OCI-LY1 (cell line): ENCODE results near the gene DNAH17.

Experiments used
- H2AFZ ChIP-seq: fragments of 200-600 bp; sonication (generic), shearing (Covaris generic); 2 replicates; pipeline ENCODE4 v1.6.0; 2014; ENCODE audit warnings: antibody characterized with exemption, mild to moderate bottlenecking, low read length
- H3F3A ChIP-seq: fragments of 200-600 bp; sonication (generic), shearing (Covaris generic); 2 replicates; pipeline ENCODE4 v1.6.0; 2014; ENCODE audit warnings: mild to moderate bottlenecking, antibody characterized with exemption, low read length, moderate library complexity; ENCODE audit not compliant: insufficient read depth
- H3K27ac ChIP-seq: fragments of 200-600 bp; sonication (generic); 2 replicates; pipeline ENCODE4 v1.5.1; 2014; ENCODE audit warnings: low read length, mixed run types, mild to moderate bottlenecking, low read depth; ENCODE audit not compliant: poor library complexity, severe bottlenecking
- H3K27me3 ChIP-seq: fragments of 200-600 bp; sonication (generic); 2 replicates; pipeline ENCODE4 v1.6.0; 2014; ENCODE audit warnings: antibody characterized with exemption, mild to moderate bottlenecking, low read length, moderate library complexity; ENCODE audit not compliant: insufficient read depth
- H3K36me3 ChIP-seq: fragments of 200-600 bp; sonication (generic); 2 replicates; pipeline ENCODE4 v1.6.1; 2014; ENCODE audit warnings: mild to moderate bottlenecking, antibody characterized with exemption, low read length, moderate library complexity, mixed read lengths; ENCODE audit not compliant: insufficient read depth
- H3K4me1 ChIP-seq: fragments of 200-600 bp; sonication (generic); 2 replicates; pipeline ENCODE4 v1.5.1; 2014; ENCODE audit warnings: mild to moderate bottlenecking, low read length, moderate library complexity; ENCODE audit not compliant: insufficient read depth, severe bottlenecking
- H3K4me2 ChIP-seq: fragments of 200-600 bp; sonication (generic), shearing (Covaris generic); 2 replicates; pipeline ENCODE4 v1.6.1; 2014; ENCODE audit warnings: low read length
- H3K4me3 ChIP-seq: fragments of 200-600 bp; sonication (generic); 2 replicates; pipeline ENCODE4 v1.5.1; 2014; ENCODE audit warnings: low read length, low read depth, mild to moderate bottlenecking, mixed read lengths; ENCODE audit not compliant: poor library complexity, severe bottlenecking
- H3K79me2 ChIP-seq: fragments of 200-600 bp; shearing (Covaris generic); 2 replicates; pipeline ENCODE4 v1.6.1; 2016; ENCODE audit warnings: mixed run types, low read length, mixed read lengths; ENCODE audit not compliant: insufficient read depth
- H3K9ac ChIP-seq: fragments of 200-600 bp; sonication (generic), shearing (Covaris generic); 2 replicates; pipeline ENCODE4 v1.6.1; 2014; ENCODE audit warnings: mild to moderate bottlenecking, low read length, mixed read lengths
- H3K9me2 ChIP-seq: fragments of 200-600 bp; sonication (generic), shearing (Covaris generic); 2 replicates; pipeline ENCODE4 v1.6.1; 2014; ENCODE audit warnings: low read depth, mild to moderate bottlenecking, low read length, mixed read lengths
- H3K9me3 ChIP-seq: fragments of 200-600 bp; shearing (Covaris generic); 2 replicates; pipeline ENCODE4 v1.6.1; 2014; ENCODE audit warnings: low read length, mixed read lengths
- H4K20me1 ChIP-seq: fragments of 200-600 bp; sonication (generic), shearing (Covaris generic); 2 replicates; pipeline ENCODE4 v1.6.0; 2016; ENCODE audit warnings: mild to moderate bottlenecking, low read length; ENCODE audit not compliant: insufficient read depth
- EZH2 ChIP-seq: fragments of 200-600 bp; sonication (generic), shearing (Covaris generic); IDR thresholded peaks from 2 replicates; pipeline ENCODE4 v1.8.0; 2017; ENCODE audit warnings: borderline replicate concordance, mixed run types, mild to moderate bottlenecking, antibody characterized with exemption, low read length, moderate library complexity, mixed read lengths
- TF ChIP-seq, protein P1 (sequence below): fragments of 200-600 bp; sonication (generic), shearing (Covaris generic); IDR thresholded peaks from 2 replicates; pipeline ENCODE4 v1.5.1; 2017; ENCODE audit warnings: mild to moderate bottlenecking, antibody characterized with exemption, low read length, moderate library complexity, mixed read lengths

The DNAH17 gene

GRCh38 chr17:78493853-78494695, 83.1 kb downstream of the DNAH17 start:
- no peaks in the 10 kb centered on the region for H3K9me3 ChIP-seq
- H3K4me3 ChIP-seq: no peak overlapping the region
- H3K9ac ChIP-seq: no peak overlapping the region
- no peak overlapping the region for H2AFZ ChIP-seq
- no peaks in the 10 kb centered on the region for H3K79me2 ChIP-seq
- no peaks in the 10 kb centered on the region for H4K20me1 ChIP-seq
- no peaks in the 10 kb centered on the region for H3F3A ChIP-seq
- no peak overlapping the region for H3K4me2 ChIP-seq
- H3K4me1 ChIP-seq: no peaks in the 10 kb centered on the region
- H3K9me2 ChIP-seq: no peaks in the 10 kb centered on the region
- H3K27me3 ChIP-seq: 0 out of 2 replicates have a peak, but pooled peaks cover 5% of the 10 kb centered on the region
- no peak for TF ChIP-seq EZH2
- TF ChIP-seq, protein P1, sequence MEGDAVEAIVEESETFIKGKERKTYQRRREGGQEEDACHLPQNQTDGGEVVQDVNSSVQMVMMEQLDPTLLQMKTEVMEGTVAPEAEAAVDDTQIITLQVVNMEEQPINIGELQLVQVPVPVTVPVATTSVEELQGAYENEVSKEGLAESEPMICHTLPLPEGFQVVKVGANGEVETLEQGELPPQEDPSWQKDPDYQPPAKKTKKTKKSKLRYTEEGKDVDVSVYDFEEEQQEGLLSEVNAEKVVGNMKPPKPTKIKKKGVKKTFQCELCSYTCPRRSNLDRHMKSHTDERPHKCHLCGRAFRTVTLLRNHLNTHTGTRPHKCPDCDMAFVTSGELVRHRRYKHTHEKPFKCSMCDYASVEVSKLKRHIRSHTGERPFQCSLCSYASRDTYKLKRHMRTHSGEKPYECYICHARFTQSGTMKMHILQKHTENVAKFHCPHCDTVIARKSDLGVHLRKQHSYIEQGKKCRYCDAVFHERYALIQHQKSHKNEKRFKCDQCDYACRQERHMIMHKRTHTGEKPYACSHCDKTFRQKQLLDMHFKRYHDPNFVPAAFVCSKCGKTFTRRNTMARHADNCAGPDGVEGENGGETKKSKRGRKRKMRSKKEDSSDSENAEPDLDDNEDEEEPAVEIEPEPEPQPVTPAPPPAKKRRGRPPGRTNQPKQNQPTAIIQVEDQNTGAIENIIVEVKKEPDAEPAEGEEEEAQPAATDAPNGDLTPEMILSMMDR: no peak
- H3K27ac ChIP-seq: no peak overlapping the region
- no peaks in the 10 kb centered on the region for H3K36me3 ChIP-seq

DNA sequence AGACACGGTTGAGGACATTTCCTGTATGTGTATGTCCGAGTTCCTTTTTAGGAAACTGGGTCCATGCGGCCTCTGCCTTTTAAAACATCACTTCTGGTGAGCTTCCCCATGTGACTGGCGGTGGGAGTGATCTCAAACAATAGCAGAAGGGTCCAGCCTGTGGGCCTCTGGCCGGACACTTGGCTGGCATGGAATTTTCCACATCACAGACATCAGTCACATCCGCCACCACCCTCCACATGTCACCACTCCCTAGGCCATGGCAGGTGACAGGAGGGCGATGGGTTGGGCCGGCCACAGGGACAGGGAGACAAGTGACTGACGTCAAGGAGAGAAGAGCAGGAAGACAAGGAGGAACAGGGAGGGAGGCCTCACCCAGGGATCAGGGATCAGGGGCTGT, 83.7 kb downstream of the DNAH17 start:
- Histone ChIP-seq H3K36me3 (no peaks in the 10 kb centered on the region), H3K9me3 (no peaks in the 10 kb centered on the region), H2AFZ (no peak overlapping the region), H3K27ac (no peak overlapping the region), H3F3A (no peaks in the 10 kb centered on the region), H3K9me2 (no peaks in the 10 kb centered on the region), H3K9ac (no peak overlapping the region), H3K4me1 (no peaks in the 10 kb centered on the region), H3K4me2 (no peak overlapping the region), H3K79me2 (no peaks in the 10 kb centered on the region), H3K4me3 (no peak overlapping the region), H4K20me1 (no peaks in the 10 kb centered on the region), H3K27me3 (0 out of 2 replicates have a peak, but pooled peaks cover 5% of the 10 kb centered on the region)
- no peak for TF ChIP-seq EZH2
- TF ChIP-seq, protein P1: no peak

DNA sequence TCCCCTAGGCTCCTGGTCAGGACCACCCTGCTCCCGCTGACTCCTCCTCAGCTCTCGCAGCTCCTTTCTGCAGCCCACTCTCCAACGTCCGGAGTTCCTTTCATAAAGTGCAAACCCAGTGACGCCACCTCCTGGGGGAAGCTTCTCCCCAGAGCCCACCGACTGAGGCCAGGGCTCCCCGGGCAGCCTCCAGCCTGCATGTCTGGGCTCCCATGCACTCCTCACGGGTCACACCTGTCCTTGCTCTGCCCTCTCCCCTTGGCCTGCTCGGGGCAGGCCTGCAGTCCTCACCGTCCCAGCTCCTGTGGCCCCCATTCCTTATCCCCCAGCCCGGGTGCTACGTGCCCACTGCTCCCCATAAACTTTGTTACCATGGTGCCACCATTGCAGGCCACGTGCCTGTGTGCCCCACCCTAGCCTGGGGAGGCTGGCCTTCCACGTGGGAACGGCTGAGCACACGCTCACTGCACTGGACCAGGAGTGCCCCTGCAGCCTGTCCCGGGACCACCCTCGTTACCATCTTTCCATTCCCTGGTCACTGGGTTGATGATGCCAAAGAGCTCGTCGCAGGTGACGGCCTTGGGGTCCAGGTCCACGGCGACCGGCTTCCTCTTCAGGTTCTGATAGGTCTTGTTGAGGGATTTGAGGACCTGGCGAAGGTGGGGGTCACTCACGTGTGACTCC, 84.9 kb downstream of the DNAH17 start:
- Histone ChIP-seq H3K4me1 (no peaks in the 10 kb centered on the region), H3K9me2 (no peaks in the 10 kb centered on the region), H3K9me3 (no peaks in the 10 kb centered on the region), H3K27ac (no peak overlapping the region), H3K4me3 (no peak overlapping the region), H3F3A (no peaks in the 10 kb centered on the region), H3K9ac (no peak overlapping the region), H2AFZ (no peak overlapping the region), H3K79me2 (no peaks in the 10 kb centered on the region), H4K20me1 (no peaks in the 10 kb centered on the region), H3K4me2 (no peak overlapping the region), H3K36me3 (no peaks in the 10 kb centered on the region), H3K27me3 (0 out of 2 replicates have a peak, but pooled peaks cover 5% of the 10 kb centered on the region)
- TF ChIP-seq EZH2: no peak
- TF ChIP-seq, protein P1: no peak
